IPS-20b (cell line): ENCODE data around the gene NFKB2.
A peak's percentile ranks its signal among the peaks of the same experiment; 100 is the strongest.

Source experiments
- H3K27ac ChIP-seq: one replicate; pipeline ENCODE4 v1.5.1; 2013; ENCODE audit warnings: low read length
- H3K27me3 ChIP-seq: 2 replicates; pipeline ENCODE4 v1.6.1; 2013; ENCODE audit warnings: mild to moderate bottlenecking, low read length, inconsistent platforms; ENCODE audit not compliant: insufficient read depth
- H3K36me3 ChIP-seq: 2 replicates; pipeline ENCODE4 v1.6.1; 2013; ENCODE audit warnings: low read depth, mild to moderate bottlenecking, inconsistent platforms, low read length, moderate library complexity; ENCODE audit not compliant: insufficient read depth
- H3K4me1 ChIP-seq: 2 replicates; pipeline ENCODE4 v1.6.1; 2013; ENCODE audit warnings: mild to moderate bottlenecking, control low read depth, inconsistent platforms, low read length, moderate library complexity; ENCODE audit not compliant: insufficient read depth
- H3K4me3 ChIP-seq: 2 replicates; pipeline ENCODE4 v1.5.1; 2013; ENCODE audit warnings: mild to moderate bottlenecking, low read length, inconsistent platforms
- H3K9ac ChIP-seq: 2 replicates; pipeline ENCODE4 v1.6.1; 2013; ENCODE audit warnings: low read depth, mild to moderate bottlenecking, inconsistent platforms, low read length, moderate library complexity
- H3K9me3 ChIP-seq: 2 replicates; pipeline ENCODE4 v1.6.1; 2013; ENCODE audit warnings: mild to moderate bottlenecking, low read depth, low read length, inconsistent platforms; ENCODE audit not compliant: insufficient read depth

The NFKB2 gene

GRCh38 chr10:102450374-102451104, 55.0 kb downstream of the NFKB2 start:
- Histone ChIP-seq H3K27me3 (no peaks in the 10 kb centered on the region), H3K9me3 (no peaks in the 10 kb centered on the region), H3K4me3 (peak overlapping the region; percentile 89), H3K4me1 (peaks cover 28% of the 10 kb centered on the region), H3K27ac (peak overlapping the region; percentile 16), H3K36me3 (peaks cover 13% of the 10 kb centered on the region), H3K9ac (peak overlapping the region; percentile 93)

GRCh38 chr10:102451105-102451969, 55.8 kb downstream of the NFKB2 start, which contains the start of gene C10orf95:
C10orf95 (minus strand) TSS chr10:102451543; CDS start chr10:102451093, 450 bp downstream.
- no peak within 1 kb of the TSS for H3K27ac ChIP-seq

More at GRCh38 chr10:102451105-102451969, 55.8 kb downstream of the NFKB2 start, which contains the start of gene C10orf95:
- Histone ChIP-seq H3K4me1 (peaks cover 34% of the 10 kb centered on the region), H3K4me3 (peak within 1 kb of the TSS; percentile 89), H3K9ac (peak within 1 kb of the TSS; percentile 93; the same call in 1 of the 2 replicates), H3K9me3 (no peaks in the 10 kb centered on the region), H3K36me3 (peaks cover 20% of the 10 kb centered on the region), H3K27me3 (no peaks in the 10 kb centered on the region)
